Caco-2 (cell line): Measurements from ENCODE around the gene TAPBP. TPM values are rescaled to one million over a fixed set of nuclear protein-coding genes. Genes with fewer than 3 reads are reported as not detected.
A peak's percentile ranks its signal among the peaks of the same experiment; 100 is the strongest.

ENCODE experiments used
- BruUV-seq: library from RNA; stranded (reverse); fragments of 400-500 nt; replicated peaks from 2 replicates; lab custom pipeline; 2021; lab: Mats Ljungman, UMichigan
- CTCF ChIA-PET: fragments of 300-600 bp; sonication (Branson Sonifier 250); formaldehyde crosslinking; loops from one replicate; lab custom pipeline; 2022; ENCODE audit warnings: antibody characterized with exemption; lab: Charles Lee
- POLR2A ChIA-PET: fragments of 300-600 bp; sonication (Branson Sonifier 250); formaldehyde crosslinking; loops from one replicate; lab custom pipeline; 2022; ENCODE audit warnings: antibody characterized with exemption; lab: Charles Lee
- DNase-seq, 2 experiments: peaks; one replicate each; pipeline versions ENCODE4 v3.0.0 to v3.0.0-alpha.2; 2020 to 2022
- H3K27me3 ChIP-seq: replicated peaks from 2 replicates; pipeline ENCODE4 v1.6.0; 2011; ENCODE audit warnings: low read length; ENCODE audit not compliant: control insufficient read depth, insufficient read depth
- H3K36me3 ChIP-seq: 2 replicates; pipeline ENCODE4 v1.5.1; 2011; ENCODE audit warnings: low read length; ENCODE audit not compliant: control insufficient read depth, insufficient read depth
- H3K4me1 ChIP-seq: fragments of 250-450 bp; sonication (Bioruptor Pico); 2 replicates; pipeline ENCODE4 v1.5.1; 2020; ENCODE audit warnings: mild to moderate bottlenecking
- H3K4me3 ChIP-seq: 2 replicates; pipeline ENCODE4 v1.5.1; 2011; ENCODE audit warnings: low read depth, mild to moderate bottlenecking, control low read depth, low read length
- H3K9me3 ChIP-seq: fragments of 250-450 bp; sonication (Bioruptor Pico); 2 replicates; pipeline ENCODE4 v1.5.1; 2020; ENCODE audit warnings: mild to moderate bottlenecking, moderate library complexity
- H3K27ac Mint-ChIP-seq: one replicate; pipeline ENCODE4 v1.8.0; 2022; ENCODE audit warnings: mixed read lengths; ENCODE audit not compliant: unreplicated experiment
- H3K27me3 Mint-ChIP-seq: one replicate; pipeline ENCODE4 v1.8.0; 2022; ENCODE audit warnings: mixed read lengths; ENCODE audit not compliant: insufficient read depth, unreplicated experiment
- H3K36me3 Mint-ChIP-seq: one replicate; pipeline ENCODE4 v1.8.0; 2022; ENCODE audit warnings: mild to moderate bottlenecking, mixed read lengths; ENCODE audit not compliant: insufficient read depth, unreplicated experiment
- H3K4me1 Mint-ChIP-seq: one replicate; pipeline ENCODE4 v1.8.0; 2022; ENCODE audit warnings: low read depth, mixed read lengths; ENCODE audit not compliant: unreplicated experiment
- H3K4me3 Mint-ChIP-seq: one replicate; pipeline ENCODE4 v1.8.0; 2022; ENCODE audit warnings: mild to moderate bottlenecking, moderate library complexity, mixed read lengths; ENCODE audit not compliant: unreplicated experiment
- H3K9me3 Mint-ChIP-seq: one replicate; pipeline ENCODE4 v1.8.0; 2022; ENCODE audit warnings: mixed read lengths; ENCODE audit not compliant: unreplicated experiment
- CTCF ChIP-seq, 2 experiments: fragments of 200-600 bp in 1 of 2; IDR thresholded peaks; 1 replicate in 1 of 2; 2 replicates in 1 of 2; pipeline versions ENCODE4 v1.5.1 to v1.8.0; 2011 to 2022; ENCODE audit warnings: antibody characterized with exemption in 1 of 2, control low read depth in 1 of 2, inconsistent platforms in 1 of 2, low read depth in 1 of 2, low read length in 1 of 2, mild to moderate bottlenecking in 1 of 2, moderate library complexity in 1 of 2; ENCODE audit not compliant: insufficient read depth in 1 of 2, severe bottlenecking in 1 of 2, unreplicated experiment in 1 of 2
- intact Hi-C: fragments of 100-400 bp; cut with micrococcal nuclease; formaldehyde crosslinking; loops from one replicate; pipeline ENCODE4 v1.10.0; 2022; ENCODE audit not compliant: unreplicated experiment
- total RNA-seq: library from RNA; stranded (reverse); gene quantifications from 2 replicates; pipeline ENCODE4 v1.2.3, GENCODE V29; 2022

TAPBP gene
- total RNA-seq, 1 experiment from 2014 or later: 36.7 TPM

- H3K4me3 Mint-ChIP-seq: peak overlapping the region; percentile 84
- no peak for TF ChIP-seq CTCF (IDR thresholded peaks at IDR 0.05; ENCODE audit: insufficient read depth in 1 of 2, low read depth in 1 of 2, low read length in 1 of 2, severe bottlenecking in 1 of 2, unreplicated experiment in 1 of 2)
- no peak overlapping the region for H3K27ac Mint-ChIP-seq
- DNase-seq: no peak
- no peaks in the 10 kb centered on the region for H3K9me3 Mint-ChIP-seq
- H3K27me3 Mint-ChIP-seq: no peaks in the 10 kb centered on the region
- ChIA-PET CTCF (interaction anchor here (0.5 kb wide), 1 partner anchor 24 kb away, joined by 3 read pairs; no protein-coding TSS in a partner anchor), POLR2A (no interaction called here)
- H3K36me3 Mint-ChIP-seq: peaks cover 53% of the 10 kb centered on the region
- Histone ChIP-seq H3K27me3 (no peaks in the 10 kb centered on the region), H3K4me1 (peaks cover 11% of the 10 kb centered on the region; the same call in 1 of the 2 replicates), H3K36me3 (peaks cover 5% of the 10 kb centered on the region), H3K9me3 (no peaks in the 10 kb centered on the region), H3K4me3 (no peak overlapping the region)
- BruUV-seq: no TSS peak
- intact Hi-C loops: no loop called here
- peaks cover 38% of the 10 kb centered on the region for H3K4me1 Mint-ChIP-seq
Measured at GRCh38 chr6:33320315-33321181, 6.7 kb upstream of the TAPBP start.

DNA sequence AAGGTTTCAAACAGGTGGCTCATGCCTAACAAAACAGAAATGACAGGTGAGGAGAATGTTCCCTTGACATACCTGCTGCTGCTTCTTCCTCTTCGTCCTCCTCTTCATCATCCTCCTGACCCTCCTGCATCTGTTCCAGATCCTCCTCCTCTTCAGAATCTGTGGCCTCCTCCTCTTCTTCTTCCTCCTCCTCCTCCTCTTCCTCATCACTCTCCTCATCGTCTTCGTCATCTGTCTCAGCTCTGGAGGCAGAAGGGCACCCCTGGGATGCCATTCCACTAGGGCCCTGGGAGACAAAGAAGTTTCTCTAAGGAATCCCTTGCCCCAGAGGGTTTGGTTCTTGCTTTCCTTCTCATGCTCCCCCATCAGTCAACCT, 6.0 kb upstream of the TAPBP start:
- ChIA-PET POLR2A (no interaction called here), CTCF (no interaction called here)
- Histone ChIP-seq H3K9me3 (no peaks in the 10 kb centered on the region), H3K36me3 (peaks cover 5% of the 10 kb centered on the region), H3K27me3 (no peaks in the 10 kb centered on the region), H3K4me3 (no peak overlapping the region), H3K4me1 (peaks cover 16% of the 10 kb centered on the region)
- Mint-ChIP-seq H3K27ac (no peak overlapping the region), H3K9me3 (no peaks in the 10 kb centered on the region), H3K4me3 (peak overlapping the region; percentile 41), H3K36me3 (peaks cover 53% of the 10 kb centered on the region), H3K4me1 (peaks cover 38% of the 10 kb centered on the region), H3K27me3 (no peaks in the 10 kb centered on the region)
- BruUV-seq: no TSS peak
- TF ChIP-seq CTCF (IDR thresholded peaks at IDR 0.05; ENCODE audit: insufficient read depth in 1 of 2, low read depth in 1 of 2, low read length in 1 of 2, severe bottlenecking in 1 of 2, unreplicated experiment in 1 of 2): no peak
- DNase-seq: no peak
- intact Hi-C loops: no loop called here

DNA sequence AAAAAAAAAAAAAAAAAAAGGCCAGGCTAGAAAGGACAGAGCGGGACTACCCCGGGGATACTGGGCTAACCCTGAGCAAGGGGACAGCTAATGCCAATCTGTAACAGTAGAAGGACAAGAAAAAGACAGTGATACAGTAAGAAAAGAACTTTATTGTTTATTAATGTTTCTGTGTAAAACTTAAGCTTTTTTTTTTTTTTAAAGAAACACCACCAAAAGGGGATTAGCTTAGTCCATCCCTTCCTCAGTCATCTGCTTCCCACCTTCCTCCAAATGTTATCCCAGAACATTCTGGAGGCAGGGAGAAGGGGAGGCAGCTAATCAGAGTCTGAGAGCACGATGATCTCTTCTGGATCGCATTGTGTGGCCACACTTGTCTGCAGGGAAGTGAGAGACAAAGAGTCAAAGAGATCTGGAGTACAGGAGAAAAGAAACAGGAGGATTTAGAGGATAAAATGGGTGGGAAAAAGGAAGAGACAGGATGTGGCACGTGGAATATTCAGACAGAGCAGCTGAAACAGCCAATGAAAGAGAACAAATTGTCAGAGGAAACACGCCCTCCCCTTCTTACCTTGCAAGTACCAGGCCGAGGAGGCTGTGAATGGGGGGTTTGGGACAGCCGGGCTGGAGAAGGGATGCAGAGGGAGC, 4.7 kb upstream of the TAPBP start:
- no peaks in the 10 kb centered on the region for H3K27me3 Mint-ChIP-seq

More for the DNA sequence above, 4.7 kb upstream of the TAPBP start:
- H3K27me3 ChIP-seq: no peaks in the 10 kb centered on the region
- peak overlapping the region; percentile 73 for H3K4me3 ChIP-seq
- peaks cover 45% of the 10 kb centered on the region for H3K4me1 Mint-ChIP-seq
- peaks cover 60% of the 10 kb centered on the region for H3K36me3 Mint-ChIP-seq
- peaks cover 5% of the 10 kb centered on the region for H3K36me3 ChIP-seq
- no peak for DNase-seq
- TF ChIP-seq CTCF (IDR thresholded peaks at IDR 0.05; ENCODE audit: insufficient read depth in 1 of 2, low read depth in 1 of 2, low read length in 1 of 2, severe bottlenecking in 1 of 2, unreplicated experiment in 1 of 2): no peak
- H3K4me1 ChIP-seq: peaks cover 22% of the 10 kb centered on the region
- CTCF ChIA-PET: interaction anchor here (0.6 to 2.0 kb wide), 9 partner anchors 19 to 386 kb away, joined by 3 to 20 read pairs (median 4); partner anchors contain the start of gene RGL2
- peak overlapping the region; percentile 89 for H3K4me3 Mint-ChIP-seq
- no peaks in the 10 kb centered on the region for H3K9me3 ChIP-seq
- intact Hi-C loops: no loop called here
- no TSS peak for BruUV-seq
- H3K9me3 Mint-ChIP-seq: no peaks in the 10 kb centered on the region
- POLR2A ChIA-PET: interaction anchor here (0.6 to 1.9 kb wide), 15 partner anchors 19 to 1498 kb away, joined by 4 to 22 read pairs (median 6); partner anchors contain the start of genes CUTA, KIFC1, PFDN6 and RGL2
- peak overlapping the region; percentile 90 for H3K27ac Mint-ChIP-seq
